Rectal smooth muscle tissue (tissue), 1 donor: Measurements from ENCODE around the gene SRPRB.

Experiments used
- H3K27ac ChIP-seq: one replicate; pipeline ENCODE4 v1.7.0; 2013; ENCODE audit warnings: low read depth, low read length, inconsistent platforms
- H3K27me3 ChIP-seq: one replicate; pipeline ENCODE4 v1.7.0; 2013; ENCODE audit warnings: low read length; ENCODE audit not compliant: control insufficient read depth, insufficient read depth
- H3K36me3 ChIP-seq: one replicate; pipeline ENCODE4 v1.7.0; 2013; ENCODE audit warnings: low read length; ENCODE audit not compliant: control insufficient read depth, insufficient read depth
- H3K4me1 ChIP-seq: one replicate; pipeline ENCODE4 v1.7.0; 2013; ENCODE audit warnings: low read length; ENCODE audit not compliant: control insufficient read depth, insufficient read depth
- H3K4me3 ChIP-seq: one replicate; pipeline ENCODE4 v1.7.0; 2013; ENCODE audit warnings: low read length
- H3K9ac ChIP-seq: one replicate; pipeline ENCODE4 v1.7.0; 2013; ENCODE audit warnings: low read length

Gene SRPRB

DNA sequence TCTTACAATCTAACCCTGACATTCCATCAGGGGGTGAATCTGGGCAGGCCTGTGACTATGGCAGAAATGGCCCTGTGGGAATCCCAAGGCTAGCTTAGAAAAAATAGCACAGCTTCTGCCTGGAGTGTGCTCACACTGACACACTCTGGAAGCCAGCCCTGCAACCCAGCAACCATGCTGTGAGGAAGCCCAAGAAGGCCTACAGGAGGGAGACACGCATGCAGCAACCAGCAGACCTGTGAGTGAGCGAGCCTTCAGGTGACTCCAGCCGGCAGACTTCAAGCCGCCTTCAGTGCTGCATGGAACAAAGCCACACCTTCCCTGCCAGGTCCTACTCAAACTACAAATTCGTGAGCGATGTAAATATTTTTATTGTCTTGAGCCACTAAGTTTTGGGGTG, 64.0 kb downstream of the SRPRB start:
- no peak overlapping the region for H3K9ac ChIP-seq
- H3K27ac ChIP-seq: no peak overlapping the region
- no peak overlapping the region for H3K4me3 ChIP-seq
- no peaks in the 10 kb centered on the region for H3K4me1 ChIP-seq
- no peaks in the 10 kb centered on the region for H3K36me3 ChIP-seq
- H3K27me3 ChIP-seq: no peaks in the 10 kb centered on the region

DNA sequence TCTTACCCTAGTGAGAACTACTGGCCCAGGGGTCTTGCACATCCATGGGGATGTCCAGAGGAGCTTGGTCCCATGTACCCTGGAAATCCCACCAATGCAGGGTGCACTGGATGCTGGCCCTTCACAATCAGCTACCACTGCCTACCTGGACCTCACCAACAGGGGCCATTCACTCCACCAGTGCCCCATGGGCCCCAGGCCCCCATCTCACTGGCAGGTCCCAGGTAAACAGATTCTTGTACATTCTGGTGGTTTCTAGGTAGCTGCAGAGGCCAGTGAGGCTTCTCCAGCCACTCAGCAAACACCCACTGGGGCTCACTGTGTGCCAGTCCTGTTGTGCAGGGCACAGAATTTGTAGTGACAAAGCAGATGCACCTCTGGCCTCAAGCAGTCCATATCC, 65.2 kb downstream of the SRPRB start:
- H3K4me3 ChIP-seq: no peak overlapping the region
- no peaks in the 10 kb centered on the region for H3K4me1 ChIP-seq
- H3K9ac ChIP-seq: no peak overlapping the region
- H3K27me3 ChIP-seq: no peaks in the 10 kb centered on the region
- no peaks in the 10 kb centered on the region for H3K36me3 ChIP-seq
- no peak overlapping the region for H3K27ac ChIP-seq
